Measurements from ENCODE around the gene DONSON. TPM values are rescaled to one million over a fixed set of nuclear protein-coding genes. Genes with fewer than 3 reads are reported as not detected.
A peak's percentile ranks its signal among the peaks of the same experiment; 100 is the strongest.

The DONSON gene
- total RNA-seq, 1 donor = 7.5 TPM

- Histone ChIP-seq H3K4me1 (ENCODE audit: insufficient read depth, low read length) (no peaks in the 10 kb centered on the region), H3K9me3 (ENCODE audit: low read depth, low read length) (no peaks in the 10 kb centered on the region), H3K4me3 (ENCODE audit: low read length) (no peak overlapping the region), H3K27me3 (ENCODE audit: insufficient read depth, low read length) (no peaks in the 10 kb centered on the region)
Measured at GRCh38 chr21:33552093-33552998, 36.1 kb downstream of the DONSON start.

- Histone ChIP-seq H3K4me1 (ENCODE audit: insufficient read depth, low read length) (no peaks in the 10 kb centered on the region), H3K9me3 (ENCODE audit: low read depth, low read length) (no peaks in the 10 kb centered on the region), H3K27me3 (ENCODE audit: insufficient read depth, low read length) (no peaks in the 10 kb centered on the region), H3K4me3 (ENCODE audit: low read length) (no peak overlapping the region)
Measured at GRCh38 chr21:33551664-33552063, 36.8 kb downstream of the DONSON start.

GRCh38 chr21:33550772-33551660 lies 37.5 kb downstream of the DONSON start:
- Histone ChIP-seq H3K4me3 (ENCODE audit: low read length) (no peak overlapping the region), H3K9me3 (ENCODE audit: low read depth, low read length) (no peaks in the 10 kb centered on the region), H3K27me3 (ENCODE audit: insufficient read depth, low read length) (no peaks in the 10 kb centered on the region), H3K4me1 (ENCODE audit: insufficient read depth, low read length) (peaks cover 6% of the 10 kb centered on the region)

- Histone ChIP-seq H3K4me1 (ENCODE audit: insufficient read depth, low read length) (peaks cover 11% of the 10 kb centered on the region), H3K9me3 (ENCODE audit: low read depth, low read length) (no peaks in the 10 kb centered on the region), H3K4me3 (ENCODE audit: low read length) (no peak overlapping the region), H3K27me3 (ENCODE audit: insufficient read depth, low read length) (no peaks in the 10 kb centered on the region)
Measured at GRCh38 chr21:33549848-33550771, 38.4 kb downstream of the DONSON start.

- H3K4me1 ChIP-seq (ENCODE audit: insufficient read depth, low read length) = peaks cover 25% of the 10 kb centered on the region
- H3K4me3 ChIP-seq (ENCODE audit: low read length) = no peak overlapping the region
- H3K9me3 ChIP-seq (ENCODE audit: low read depth, low read length) = no peaks in the 10 kb centered on the region
- no peaks in the 10 kb centered on the region for H3K27me3 ChIP-seq (ENCODE audit: insufficient read depth, low read length)
Measured at GRCh38 chr21:33546086-33546485, 42.4 kb downstream of the DONSON start.

- no peaks in the 10 kb centered on the region for H3K27me3 ChIP-seq (ENCODE audit: insufficient read depth, low read length)
- no peaks in the 10 kb centered on the region for H3K9me3 ChIP-seq (ENCODE audit: low read depth, low read length)
- peaks cover 30% of the 10 kb centered on the region for H3K4me1 ChIP-seq (ENCODE audit: insufficient read depth, low read length)
- H3K4me3 ChIP-seq (ENCODE audit: low read length) = peak overlapping the region; percentile 95
Measured at GRCh38 chr21:33544451-33545195, 43.9 kb downstream of the DONSON start.

- Histone ChIP-seq H3K27me3 (ENCODE audit: insufficient read depth, low read length) (no peaks in the 10 kb centered on the region), H3K9me3 (ENCODE audit: low read depth, low read length) (no peaks in the 10 kb centered on the region), H3K4me1 (ENCODE audit: insufficient read depth, low read length) (peaks cover 30% of the 10 kb centered on the region), H3K4me3 (ENCODE audit: low read length) (peak overlapping the region; percentile 95)
Measured at GRCh38 chr21:33543505-33544129, 44.9 kb downstream of the DONSON start.

- no peaks in the 10 kb centered on the region for H3K27me3 ChIP-seq (ENCODE audit: insufficient read depth, low read length)
- no peaks in the 10 kb centered on the region for H3K9me3 ChIP-seq (ENCODE audit: low read depth, low read length)
- peak within 1 kb of the TSS; percentile 95 for H3K4me3 ChIP-seq (ENCODE audit: low read length)
- peaks cover 30% of the 10 kb centered on the region for H3K4me1 ChIP-seq (ENCODE audit: insufficient read depth, low read length)
Measured at GRCh38 chr21:33542640-33543504, 45.6 kb downstream of the DONSON start, which contains the start of gene SON. TSS of gene SON (plus strand) at chr21:33543038. CDS start at chr21:33543093, 55 bp downstream.

GRCh38 chr21:33541756-33542639 lies 46.5 kb downstream of the DONSON start, which contains the start of gene GART:
TSS of gene GART (minus strand) at chr21:33542117. CDS start at chr21:33539315, 2,802 bp downstream.
- Histone ChIP-seq H3K4me3 (ENCODE audit: low read length) (peak within 1 kb of the TSS; percentile 95), H3K27me3 (ENCODE audit: insufficient read depth, low read length) (no peaks in the 10 kb centered on the region)

GRCh38 chr21:33541105-33541711 lies 47.3 kb downstream of the DONSON start:
- no peaks in the 10 kb centered on the region for H3K9me3 ChIP-seq (ENCODE audit: low read depth, low read length)
- peak overlapping the region; percentile 95 for H3K4me3 ChIP-seq (ENCODE audit: low read length)
- no peaks in the 10 kb centered on the region for H3K27me3 ChIP-seq (ENCODE audit: insufficient read depth, low read length)
- H3K4me1 ChIP-seq (ENCODE audit: insufficient read depth, low read length) = peaks cover 26% of the 10 kb centered on the region

More at GRCh38 chr21:33541756-33542639, 46.5 kb downstream of the DONSON start, which contains the start of gene GART:
- H3K9me3 ChIP-seq (ENCODE audit: low read depth, low read length) = no peaks in the 10 kb centered on the region
- peaks cover 30% of the 10 kb centered on the region for H3K4me1 ChIP-seq (ENCODE audit: insufficient read depth, low read length)

GRCh38 chr21:33540711-33541104 lies 47.8 kb downstream of the DONSON start:
- no peaks in the 10 kb centered on the region for H3K9me3 ChIP-seq (ENCODE audit: low read depth, low read length)
- H3K4me1 ChIP-seq (ENCODE audit: insufficient read depth, low read length) = peaks cover 23% of the 10 kb centered on the region
- no peak overlapping the region for H3K4me3 ChIP-seq (ENCODE audit: low read length)
- H3K27me3 ChIP-seq (ENCODE audit: insufficient read depth, low read length) = no peaks in the 10 kb centered on the region
